Mesothelial cell of epicardium (in vitro differentiated cells): Measurements from ENCODE around the gene TOR1B. TPM values are rescaled to one million over a fixed set of nuclear protein-coding genes. Genes with fewer than 3 reads are reported as not detected.

Experiments
- DNase-seq, 2 experiments: peaks; one replicate each; pipeline ENCODE4 v3.0.0; 2021; ENCODE audit warnings: low spot score in 2 of 2; ENCODE audit not compliant: unreplicated experiment in 2 of 2
- H3K27ac Mint-ChIP-seq: 2 replicates; pipeline ENCODE4 v1.8.0; 2021; ENCODE audit warnings: mixed read lengths
- H3K27me3 Mint-ChIP-seq: 2 replicates; pipeline ENCODE4 v1.8.0; 2021; ENCODE audit warnings: low read depth, mixed read lengths
- H3K36me3 Mint-ChIP-seq: 2 replicates; pipeline ENCODE4 v1.8.0; 2021; ENCODE audit warnings: mixed read lengths
- H3K4me1 Mint-ChIP-seq: 2 replicates; pipeline ENCODE4 v1.8.0; 2021; ENCODE audit warnings: mixed read lengths
- H3K4me3 Mint-ChIP-seq: 2 replicates; pipeline ENCODE4 v1.8.0; 2021; ENCODE audit warnings: mild to moderate bottlenecking, moderate library complexity, mixed read lengths
- H3K9me3 Mint-ChIP-seq: 2 replicates; pipeline ENCODE4 v1.8.0; 2021; ENCODE audit warnings: mixed read lengths
- CTCF ChIP-seq: fragments of 200-600 bp; sonication (generic); IDR thresholded peaks from one replicate; pipeline ENCODE4 v1.5.0; 2021; ENCODE audit warnings: antibody characterized with exemption; ENCODE audit not compliant: unreplicated experiment
- total RNA-seq: library from RNA; stranded (reverse); gene quantifications from 3 replicates; pipeline ENCODE4 v1.2.1, GENCODE V29; 2021

TOR1B gene
- total RNA-seq, 1 donor from 2014 or later = 18.0 TPM

GRCh38 chr9:129835128-129835859, 32.3 kb downstream of the TOR1B start, which contains the start of the genes C9orf78 and USP20:
Gene C9orf78, minus strand, starts transcription at chr9:129835275. Its CDS starts 54 bp downstream, at chr9:129835221.
Gene USP20, plus strand, starts transcription at chr9:129835458. Its CDS starts 17,098 bp downstream, at chr9:129852556.
- TF ChIP-seq CTCF = no peak
- peaks cover 34% of the 10 kb centered on the region for H3K4me1 Mint-ChIP-seq
- no peaks in the 10 kb centered on the region for H3K27me3 Mint-ChIP-seq
- DNase-seq = peak; percentile 98 to 99
- peak within 1 kb of the TSS; percentile 99 for H3K27ac Mint-ChIP-seq
- H3K9me3 Mint-ChIP-seq = no peaks in the 10 kb centered on the region
- H3K4me3 Mint-ChIP-seq = peak within 1 kb of the TSS; percentile 99
- peaks cover 14% of the 10 kb centered on the region for H3K36me3 Mint-ChIP-seq

GRCh38 chr9:129835860-129836223, 32.9 kb downstream of the TOR1B start:
- Mint-ChIP-seq H3K36me3 (peaks cover 12% of the 10 kb centered on the region), H3K9me3 (no peaks in the 10 kb centered on the region), H3K27ac (peak overlapping the region; percentile 93), H3K4me1 (peaks cover 34% of the 10 kb centered on the region), H3K27me3 (no peaks in the 10 kb centered on the region), H3K4me3 (peak overlapping the region; percentile 93)
- no peak for DNase-seq
- TF ChIP-seq CTCF = no peak

GRCh38 chr9:129836311-129837007, 33.5 kb downstream of the TOR1B start:
- Mint-ChIP-seq H3K27ac (peak overlapping the region; percentile 93), H3K27me3 (no peaks in the 10 kb centered on the region), H3K4me3 (peak overlapping the region; percentile 93), H3K4me1 (peaks cover 34% of the 10 kb centered on the region), H3K36me3 (peaks cover 10% of the 10 kb centered on the region), H3K9me3 (no peaks in the 10 kb centered on the region)
- no peak for DNase-seq
- TF ChIP-seq CTCF = no peak

GRCh38 chr9:129838707-129839259, 35.8 kb downstream of the TOR1B start:
- Mint-ChIP-seq H3K27ac (no peak overlapping the region), H3K9me3 (no peaks in the 10 kb centered on the region)

More at GRCh38 chr9:129838707-129839259, 35.8 kb downstream of the TOR1B start:
- Mint-ChIP-seq H3K36me3 (peaks cover 7% of the 10 kb centered on the region), H3K4me1 (peaks cover 34% of the 10 kb centered on the region), H3K27me3 (no peaks in the 10 kb centered on the region), H3K4me3 (no peak overlapping the region)
- TF ChIP-seq CTCF = no peak
- DNase-seq = no peak
